Stimulated activated naive CD8-positive, alpha-beta T cell treated with anti-CD3 and anti-CD28 coated beads, Interleukin-15, Interleukin-2, amounts not matched to agents 100 ng/mL and 50 ng/mL, for 24 hours (primary cell): ENCODE data around the gene PALLD.
"Not testable (repeated sequence)": the region's sequence is repeated elsewhere in the genome, so short reads cannot be mapped to it uniquely, and the experiment has no call there.

ENCODE experiments used
- H3K27ac Mint-ChIP-seq: one replicate; pipeline ENCODE4 v1.8.0; 2021; ENCODE audit warnings: mild to moderate bottlenecking, mixed read lengths
- H3K27me3 Mint-ChIP-seq: one replicate; pipeline ENCODE4 v1.8.0; 2021; ENCODE audit warnings: mixed read lengths
- H3K36me3 Mint-ChIP-seq: one replicate; pipeline ENCODE4 v1.8.0; 2021; ENCODE audit warnings: low read depth, mixed read lengths
- H3K4me1 Mint-ChIP-seq: one replicate; pipeline ENCODE4 v1.8.0; 2021; ENCODE audit warnings: low read depth, mixed read lengths
- H3K4me3 Mint-ChIP-seq: one replicate; pipeline ENCODE4 v1.8.0; 2021; ENCODE audit warnings: mild to moderate bottlenecking, mixed read lengths
- H3K9me3 Mint-ChIP-seq: one replicate; pipeline ENCODE4 v1.8.0; 2021; ENCODE audit warnings: mixed read lengths

Gene PALLD

GRCh38 chr4:168694667-168695066 is 197.8 kb downstream of the PALLD start:
- no peaks in the 10 kb centered on the region for H3K36me3 Mint-ChIP-seq
- no peak overlapping the region for H3K4me3 Mint-ChIP-seq
- H3K4me1 Mint-ChIP-seq: no peaks in the 10 kb centered on the region

DNA sequence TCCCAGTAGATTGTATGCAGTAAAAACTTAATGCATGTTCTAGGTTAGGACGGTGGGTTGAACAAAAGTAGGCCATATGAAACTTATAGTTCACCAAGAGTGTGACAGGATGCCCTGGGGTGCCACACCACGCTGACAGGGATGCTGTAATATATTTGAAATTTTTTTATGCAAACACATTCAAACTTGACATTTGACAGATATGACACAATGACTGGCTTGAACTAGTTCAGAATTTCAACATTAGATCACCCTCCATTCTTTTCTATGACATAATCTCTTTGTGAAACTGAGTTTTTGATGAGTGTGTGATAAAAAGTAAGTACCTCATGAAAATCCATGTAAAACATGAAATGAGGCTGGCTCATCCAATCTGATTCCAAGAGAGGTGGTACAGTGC is 198.4 kb downstream of the PALLD start:
- Mint-ChIP-seq H3K4me1 (no peaks in the 10 kb centered on the region), H3K36me3 (no peaks in the 10 kb centered on the region), H3K4me3 (no peak overlapping the region), H3K27ac (no peak overlapping the region), H3K27me3 (peaks cover 11% of the 10 kb centered on the region), H3K9me3 (no peaks in the 10 kb centered on the region)

More at GRCh38 chr4:168694667-168695066, 197.8 kb downstream of the PALLD start:
- Mint-ChIP-seq H3K27ac (no peak overlapping the region), H3K9me3 (no peaks in the 10 kb centered on the region), H3K27me3 (peaks cover 15% of the 10 kb centered on the region)

- H3K9me3 Mint-ChIP-seq: no peaks in the 10 kb centered on the region
Measured at GRCh38 chr4:168696280-168696679, 199.4 kb downstream of the PALLD start.

DNA sequence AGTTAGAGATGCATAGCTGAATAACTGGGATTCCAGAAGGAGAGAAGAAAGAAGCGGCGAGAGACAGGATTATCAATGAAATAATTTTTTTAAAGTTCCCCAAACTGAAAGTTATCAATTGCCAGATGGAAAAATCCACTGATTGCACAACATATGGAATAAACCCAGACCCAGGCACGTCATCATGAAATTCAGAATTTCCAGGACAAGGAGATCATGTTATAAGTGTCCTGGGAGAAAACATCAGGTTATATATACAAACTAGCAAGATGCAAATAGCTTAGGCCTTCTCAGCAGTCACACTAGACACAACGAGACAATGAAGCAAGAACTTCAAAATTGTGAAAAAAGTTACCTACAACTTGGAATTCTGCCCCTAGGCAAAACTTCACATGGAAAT is 200.0 kb downstream of the PALLD start:
- Mint-ChIP-seq H3K36me3 (no peaks in the 10 kb centered on the region), H3K9me3 (no peaks in the 10 kb centered on the region), H3K4me3 (no peak overlapping the region), H3K27me3 (peaks cover 9% of the 10 kb centered on the region), H3K27ac (no peak overlapping the region), H3K4me1 (no peaks in the 10 kb centered on the region)

More at GRCh38 chr4:168696280-168696679, 199.4 kb downstream of the PALLD start:
- H3K4me1 Mint-ChIP-seq: no peaks in the 10 kb centered on the region
- no peaks in the 10 kb centered on the region for H3K36me3 Mint-ChIP-seq
- no peak overlapping the region for H3K27ac Mint-ChIP-seq
- H3K4me3 Mint-ChIP-seq: no peak overlapping the region
- peaks cover 9% of the 10 kb centered on the region for H3K27me3 Mint-ChIP-seq

DNA sequence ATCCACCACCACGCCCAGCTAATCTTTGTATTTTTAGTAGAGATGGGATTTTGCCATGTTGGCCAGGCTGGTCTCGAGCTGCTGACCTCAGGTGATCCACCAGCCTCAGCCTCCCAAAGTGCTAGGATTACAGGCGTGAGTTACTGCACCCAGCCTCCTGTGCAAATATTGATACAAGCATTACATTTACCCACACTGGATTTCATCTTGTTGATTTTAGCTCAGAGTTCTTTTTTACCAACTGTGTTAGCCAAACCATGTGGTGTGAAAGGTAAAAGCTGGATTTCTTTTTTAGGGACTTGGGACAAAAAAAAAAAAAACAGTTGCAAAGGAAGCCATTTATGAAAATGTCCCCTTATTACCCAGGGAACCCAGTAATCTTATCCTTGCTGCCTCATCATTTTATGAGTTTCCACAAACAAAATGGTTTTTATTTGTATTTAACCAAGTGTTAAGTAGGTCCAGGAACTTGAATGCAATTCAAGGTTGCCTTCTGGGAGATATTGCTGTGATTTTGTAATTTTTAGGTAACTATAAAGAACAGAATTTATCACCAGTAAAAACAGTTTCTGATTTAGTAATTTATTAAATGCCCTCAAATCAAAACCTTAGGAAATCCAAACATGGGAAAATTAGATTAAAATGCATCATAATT is 202.5 kb downstream of the PALLD start:
- Mint-ChIP-seq H3K36me3 (no peaks in the 10 kb centered on the region), H3K27me3 (peaks cover 3% of the 10 kb centered on the region), H3K9me3 (no peaks in the 10 kb centered on the region), H3K4me3 (no peak overlapping the region), H3K27ac (no peak overlapping the region), H3K4me1 (no peaks in the 10 kb centered on the region)

- Mint-ChIP-seq H3K4me1 (no peaks in the 10 kb centered on the region), H3K9me3 (no peaks in the 10 kb centered on the region), H3K27ac (no peak overlapping the region), H3K27me3 (peaks cover 3% of the 10 kb centered on the region), H3K4me3 (no peak overlapping the region), H3K36me3 (no peaks in the 10 kb centered on the region)
Measured at GRCh38 chr4:168701061-168701460, 204.2 kb downstream of the PALLD start.

- not testable (repeated sequence) for H3K4me3 Mint-ChIP-seq, H3K9me3 Mint-ChIP-seq, H3K36me3 Mint-ChIP-seq, H3K27me3 Mint-ChIP-seq, H3K27ac Mint-ChIP-seq, H3K4me1 Mint-ChIP-seq
Measured at GRCh38 chr4:168702581-168703087, 205.8 kb downstream of the PALLD start.

GRCh38 chr4:168705121-168705520 is 208.3 kb downstream of the PALLD start:
- no peak overlapping the region for H3K4me3 Mint-ChIP-seq
- H3K36me3 Mint-ChIP-seq: no peaks in the 10 kb centered on the region
- H3K4me1 Mint-ChIP-seq: no peaks in the 10 kb centered on the region
- no peaks in the 10 kb centered on the region for H3K27me3 Mint-ChIP-seq
- no peak overlapping the region for H3K27ac Mint-ChIP-seq
- H3K9me3 Mint-ChIP-seq: no peaks in the 10 kb centered on the region

DNA sequence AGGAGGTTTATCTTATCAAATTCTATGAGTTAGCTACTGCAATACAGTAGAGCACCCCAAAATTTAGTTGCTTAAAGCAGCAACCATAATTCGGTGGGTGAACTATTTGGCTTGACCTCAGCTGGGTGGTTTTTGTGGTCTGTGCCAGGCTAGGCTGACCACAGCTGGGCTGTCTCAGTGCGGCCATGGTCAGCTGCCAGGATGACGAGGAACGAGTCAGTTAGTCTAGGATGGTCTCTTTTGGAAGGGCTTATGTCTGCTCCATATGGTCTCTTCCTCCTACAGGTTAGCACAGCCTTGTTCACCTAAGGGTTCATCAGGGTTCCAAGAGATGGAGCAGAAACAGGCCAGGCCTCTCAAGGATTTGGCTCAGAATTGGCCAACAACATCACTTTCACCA is 210.4 kb downstream of the PALLD start:
- Mint-ChIP-seq H3K9me3 (no peaks in the 10 kb centered on the region), H3K4me1 (peaks cover 13% of the 10 kb centered on the region), H3K4me3 (no peak overlapping the region), H3K36me3 (no peaks in the 10 kb centered on the region), H3K27me3 (no peaks in the 10 kb centered on the region), H3K27ac (no peak overlapping the region)

DNA sequence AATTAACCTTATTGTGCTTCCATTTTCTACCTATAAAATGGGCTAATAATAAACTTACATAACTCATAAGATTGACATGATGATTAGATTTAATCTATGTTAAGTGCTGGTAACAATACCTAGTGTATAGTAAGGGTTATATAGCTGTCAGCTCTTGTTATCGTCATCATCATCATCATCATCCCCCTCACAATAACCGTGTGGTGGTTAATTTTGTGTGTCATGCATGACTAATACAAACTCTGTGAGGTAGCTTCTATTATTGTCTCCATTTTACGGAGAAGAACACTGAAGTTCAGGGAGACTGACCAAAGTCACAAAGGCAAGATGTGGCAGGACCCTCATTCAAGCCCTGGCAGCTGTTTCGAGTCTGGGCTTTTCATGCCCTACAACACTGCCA is 211.3 kb downstream of the PALLD start:
- no peak overlapping the region for H3K4me3 Mint-ChIP-seq
- H3K27ac Mint-ChIP-seq: no peak overlapping the region
- H3K27me3 Mint-ChIP-seq: no peaks in the 10 kb centered on the region
- no peaks in the 10 kb centered on the region for H3K36me3 Mint-ChIP-seq
- H3K9me3 Mint-ChIP-seq: no peaks in the 10 kb centered on the region
- H3K4me1 Mint-ChIP-seq: peaks cover 15% of the 10 kb centered on the region

- H3K9me3 Mint-ChIP-seq: no peaks in the 10 kb centered on the region
- H3K36me3 Mint-ChIP-seq: no peaks in the 10 kb centered on the region
- no peak overlapping the region for H3K27ac Mint-ChIP-seq
- H3K4me3 Mint-ChIP-seq: no peak overlapping the region
- no peaks in the 10 kb centered on the region for H3K27me3 Mint-ChIP-seq
- H3K4me1 Mint-ChIP-seq: peaks cover 15% of the 10 kb centered on the region
Measured at GRCh38 chr4:168710353-168710946, 213.6 kb downstream of the PALLD start.

DNA sequence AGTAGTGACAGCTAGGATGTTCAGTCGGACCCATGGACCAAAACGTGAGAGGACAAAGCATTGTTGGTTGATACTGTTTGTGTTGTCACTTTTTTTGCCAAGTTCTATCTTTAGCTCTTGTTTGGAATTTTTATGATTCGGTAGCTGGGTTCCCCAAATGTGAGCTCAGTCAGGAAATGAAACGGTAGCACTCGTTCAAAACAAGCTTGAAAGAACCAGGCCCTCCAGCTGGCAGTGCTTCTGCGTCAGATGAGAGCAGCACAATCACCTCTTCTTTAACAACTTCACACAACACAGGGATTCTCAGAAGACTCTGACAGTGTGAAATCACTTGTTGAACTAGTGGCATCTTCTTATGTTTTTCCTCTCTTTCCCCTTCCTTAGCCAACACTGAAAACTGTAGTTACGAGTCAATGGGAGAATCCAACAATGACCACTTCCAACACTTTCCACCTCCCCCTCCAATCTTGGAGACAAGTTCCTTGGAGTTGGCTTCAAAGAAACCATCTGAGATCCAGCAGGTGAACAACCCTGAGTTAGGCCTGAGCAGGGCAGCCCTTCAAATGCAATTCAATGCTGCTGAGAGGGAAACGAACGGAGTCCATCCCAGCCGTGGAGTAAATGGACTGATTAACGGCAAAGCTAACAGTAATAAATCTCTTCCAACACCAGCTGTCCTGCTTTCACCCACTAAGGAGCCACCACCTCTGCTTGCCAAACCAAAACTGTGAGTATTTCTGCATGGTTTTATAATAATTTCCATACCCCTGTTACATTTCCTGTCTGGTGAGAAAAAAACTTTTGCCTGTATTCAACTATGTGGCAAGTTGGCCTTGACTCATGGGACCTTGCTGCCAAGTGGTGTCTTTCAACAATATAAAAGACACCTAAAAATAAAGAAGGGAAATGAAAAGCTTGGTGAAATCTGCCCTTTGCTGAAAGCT is 214.6 kb downstream of the PALLD start:
- no peaks in the 10 kb centered on the region for H3K9me3 Mint-ChIP-seq
- H3K27ac Mint-ChIP-seq: peak overlapping the region; percentile 42
- H3K4me3 Mint-ChIP-seq: no peak overlapping the region
- peaks cover 15% of the 10 kb centered on the region for H3K4me1 Mint-ChIP-seq
- H3K27me3 Mint-ChIP-seq: no peaks in the 10 kb centered on the region
- H3K36me3 Mint-ChIP-seq: no peaks in the 10 kb centered on the region

DNA sequence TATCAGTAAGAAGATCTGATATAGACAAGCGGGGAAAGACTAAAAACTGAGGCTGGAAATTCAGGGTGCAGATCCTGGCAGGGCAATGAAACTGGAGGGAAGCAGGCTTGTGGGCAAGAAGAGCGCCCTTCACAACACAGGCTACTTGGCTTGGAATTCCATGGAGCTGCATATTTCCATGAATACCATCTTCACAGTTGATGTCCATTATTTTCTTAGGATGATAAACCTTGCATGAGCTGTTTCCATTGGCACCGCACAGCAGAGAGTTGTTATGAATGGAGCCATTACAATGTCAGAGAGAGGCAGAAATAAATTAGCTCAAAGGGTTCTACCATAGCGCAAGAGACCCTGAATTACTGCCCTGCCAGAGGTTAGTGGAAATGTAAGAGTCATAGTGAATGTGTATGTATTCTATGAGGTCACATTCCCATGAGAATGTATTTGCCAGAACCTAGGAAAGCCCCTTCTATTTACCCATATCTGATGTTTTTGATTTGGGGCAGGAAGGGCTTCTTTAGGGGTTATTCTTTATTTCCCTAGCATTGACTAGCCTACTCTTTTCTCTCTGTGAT is 215.6 kb downstream of the PALLD start:
- H3K4me1 Mint-ChIP-seq: peaks cover 15% of the 10 kb centered on the region
- H3K27ac Mint-ChIP-seq: no peak overlapping the region
- no peaks in the 10 kb centered on the region for H3K27me3 Mint-ChIP-seq
- no peaks in the 10 kb centered on the region for H3K36me3 Mint-ChIP-seq
- H3K4me3 Mint-ChIP-seq: no peak overlapping the region
- no peaks in the 10 kb centered on the region for H3K9me3 Mint-ChIP-seq

DNA sequence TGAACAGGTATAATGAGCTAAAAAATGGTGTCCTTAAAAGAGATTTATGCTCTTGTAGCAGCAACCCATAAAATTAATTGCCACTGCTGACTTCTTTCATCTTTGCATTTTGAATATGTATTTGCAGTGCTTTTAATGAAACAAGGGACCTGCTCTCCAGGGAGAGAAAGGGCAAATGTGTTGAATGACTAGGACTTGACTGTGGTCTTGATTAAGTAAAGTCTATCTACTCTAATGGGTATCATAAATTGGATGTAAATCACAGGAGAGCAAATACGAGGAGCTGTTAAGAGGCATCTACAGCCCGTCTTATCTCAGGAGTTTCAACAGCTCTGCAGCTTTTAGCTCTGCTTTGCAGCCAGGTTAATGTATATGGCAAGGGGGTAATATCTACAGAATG is 216.4 kb downstream of the PALLD start:
- peaks cover 15% of the 10 kb centered on the region for H3K4me1 Mint-ChIP-seq
- no peak overlapping the region for H3K27ac Mint-ChIP-seq
- no peaks in the 10 kb centered on the region for H3K36me3 Mint-ChIP-seq
- H3K9me3 Mint-ChIP-seq: no peaks in the 10 kb centered on the region
- H3K4me3 Mint-ChIP-seq: no peak overlapping the region
- no peaks in the 10 kb centered on the region for H3K27me3 Mint-ChIP-seq

DNA sequence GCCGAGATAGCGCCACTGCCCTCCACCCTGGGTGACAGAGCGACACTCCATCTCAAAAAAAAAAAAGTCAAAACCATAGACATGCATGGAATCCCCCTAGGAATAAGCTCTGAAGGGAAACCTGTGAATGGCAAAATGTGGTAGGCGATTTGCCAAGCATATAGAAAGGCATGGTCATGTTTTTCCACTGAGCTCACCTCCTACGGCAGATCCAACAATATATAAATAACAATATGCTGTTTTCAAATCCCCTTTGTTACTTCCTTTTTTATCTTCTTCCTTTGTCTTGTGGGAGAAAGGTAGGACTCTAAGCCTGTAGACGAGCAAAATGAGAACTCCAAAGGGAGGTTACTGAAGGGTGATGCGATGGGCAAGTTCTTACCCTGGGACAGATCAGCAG is 219.0 kb downstream of the PALLD start:
- peaks cover 5% of the 10 kb centered on the region for H3K9me3 Mint-ChIP-seq
- H3K4me1 Mint-ChIP-seq: peaks cover 15% of the 10 kb centered on the region

More for the DNA sequence above, 219.0 kb downstream of the PALLD start:
- peaks cover 7% of the 10 kb centered on the region for H3K27me3 Mint-ChIP-seq
- H3K27ac Mint-ChIP-seq: no peak overlapping the region
- no peaks in the 10 kb centered on the region for H3K36me3 Mint-ChIP-seq
- H3K4me3 Mint-ChIP-seq: no peak overlapping the region
